HepG2 (cell line): Measurements from ENCODE around the gene ATP9A. TPM values are rescaled to one million over a fixed set of nuclear protein-coding genes. Genes with fewer than 3 reads are reported as not detected.
A peak's percentile ranks its signal among the peaks of the same experiment; 100 is the strongest.

Experiments
- ATAC-seq: fragments of 200-7000 bp; cut with Tn5 transposase; 3 replicates; pipeline ENCODE4 v1.9.1; 2020; ENCODE audit warnings: mild to moderate bottlenecking, moderate library complexity
- BruUV-seq: library from RNA; stranded (reverse); fragments of 400-500 nt; replicated peaks from 2 replicates; lab custom pipeline; 2021; lab: Mats Ljungman, UMichigan
- CTCF ChIA-PET: fragments of 300-600 bp; formaldehyde crosslinking; extraction: SDS; loops from one replicate; lab custom pipeline; 2021; ENCODE audit warnings: low total read pairs, inconsistent platforms, low intra/inter-chr PET ratio; lab: Yijun Ruan, JAX
- POLR2A ChIA-PET: fragments of 350-600 bp; sonication (Branson Sonifier 250); formaldehyde crosslinking; loops from one replicate; lab custom pipeline; 2020; ENCODE audit warnings: antibody characterized with exemption, inconsistent platforms; lab: Yijun Ruan, JAX
- DNase-seq: peaks from one replicate; pipeline ENCODE4 v3.0.0-alpha.2; 2015; ENCODE audit warnings: low spot score
- FAIRE-seq: peaks from 3 replicates; lab custom pipeline; 2011; peaks lifted over from hg19 to GRCh38; lab: Jason Lieb, UNC
- H2AFZ ChIP-seq: one replicate; pipeline ENCODE4 v1.6.1; 2011; ENCODE audit warnings: low read length, inconsistent platforms
- H3K27ac ChIP-seq: fragments of 300-600 bp; 3 replicates; pipeline ENCODE4 v1.8.0; 2011; ENCODE audit warnings: mixed run types, mild to moderate bottlenecking, mixed read lengths, low read length, inconsistent platforms; ENCODE audit not compliant: insufficient read depth; ENCODE audit errors: extremely low read length
- H3K27me3 ChIP-seq, 2 experiments: fragments of 200-600 bp in 1 of 2; 2 replicates in 1 of 2; 3 replicates in 1 of 2; pipeline versions ENCODE4 v1.6.0 to v1.8.0; 2011; ENCODE audit warnings: low read length in 2 of 2, mild to moderate bottlenecking in 2 of 2, moderate library complexity in 2 of 2, inconsistent platforms in 1 of 2; ENCODE audit not compliant: insufficient read depth in 2 of 2, control insufficient read depth in 1 of 2
- H3K36me3 ChIP-seq, 2 experiments: fragments of 200-600 bp in 1 of 2; replicated peaks in 1 of 2; 2 replicates in 1 of 2; 3 replicates in 1 of 2; pipeline versions ENCODE4 v1.5.1 to v1.8.0; 2011; ENCODE audit warnings: low read length in 2 of 2, inconsistent platforms in 1 of 2; ENCODE audit not compliant: insufficient read depth in 2 of 2, control insufficient read depth in 1 of 2
- H3K4me1 ChIP-seq: 2 replicates; pipeline ENCODE4 v1.5.1; 2012; ENCODE audit warnings: low read length, inconsistent platforms; ENCODE audit not compliant: insufficient read depth
- H3K4me2 ChIP-seq: 2 replicates; pipeline ENCODE4 v1.6.0; 2011; ENCODE audit warnings: low read depth, low read length, inconsistent platforms
- H3K4me3 ChIP-seq, 3 experiments: fragments of 200-600 bp in 1 of 3; sonication (generic), shearing (Covaris generic) in 1 of 3; replicated peaks in 1 of 3; 2 replicates each; pipeline ENCODE4 v1.5.1; 2011 to 2016; ENCODE audit warnings: low read length in 3 of 3, inconsistent platforms in 2 of 3, low read depth in 2 of 3, mild to moderate bottlenecking in 2 of 3, control low read depth in 1 of 3, mixed read lengths in 1 of 3; ENCODE audit not compliant: insufficient read depth in 1 of 3
- H3K79me2 ChIP-seq: one replicate; pipeline ENCODE4 v1.6.1; 2011; ENCODE audit warnings: low read length, inconsistent platforms; ENCODE audit not compliant: insufficient read depth
- H3K9ac ChIP-seq: 2 replicates; pipeline ENCODE4 v1.6.0; 2011; ENCODE audit warnings: mild to moderate bottlenecking, low read depth, low read length, inconsistent platforms; ENCODE audit not compliant: insufficient read depth
- H3K9me3 ChIP-seq: 2 replicates; pipeline ENCODE4 v1.5.1; 2012; ENCODE audit warnings: mild to moderate bottlenecking, low read length
- H4K20me1 ChIP-seq: 2 replicates; pipeline ENCODE4 v1.6.0; 2011; ENCODE audit warnings: inconsistent platforms, mild to moderate bottlenecking, low read length, moderate library complexity; ENCODE audit not compliant: insufficient read depth
- ATF4 ChIP-seq, 2 experiments: fragments of 450-650 bp in 1 of 2; sonication (generic) in 1 of 2; formaldehyde crosslinking; IDR thresholded peaks; 2 replicates each; pipeline versions ENCODE4 v1.5.0 to v1.8.0; 2020 to 2022; ENCODE audit warnings: mild to moderate bottlenecking in 1 of 2, missing genetic modification reagents in 1 of 2
- ATF7 ChIP-seq, 2 experiments: fragments of 450-650 bp in 1 of 2; sonication (generic) in 1 of 2; formaldehyde crosslinking in 1 of 2; IDR thresholded peaks; 2 replicates each; pipeline versions ENCODE4 v1.4.0 to v1.6.1; 2016 to 2020; ENCODE audit warnings: antibody characterized with exemption in 1 of 2, mild to moderate bottlenecking in 1 of 2, missing genetic modification reagents in 1 of 2
- TCF12 ChIP-seq, 2 experiments: fragments of 450-650 bp in 1 of 2; sonication (generic) in 1 of 2; formaldehyde crosslinking in 1 of 2; IDR thresholded peaks; 2 replicates each; pipeline versions ENCODE4 v1.6.1 to v1.8.0; 2017 to 2022; ENCODE audit warnings: antibody characterized with exemption in 1 of 2, mild to moderate bottlenecking in 1 of 2, missing genetic modification reagents in 1 of 2, moderate library complexity in 1 of 2
- ZNF292 ChIP-seq: sonication (generic); formaldehyde crosslinking; IDR thresholded peaks from 2 replicates; pipeline ENCODE4 v1.8.1; 2022; ENCODE audit warnings: mild to moderate bottlenecking, low read depth, missing genetic modification reagents, borderline replicate concordance
- ZNF556 ChIP-seq: sonication (generic); formaldehyde crosslinking; IDR thresholded peaks from 2 replicates; pipeline ENCODE4 v1.4.0; 2020; ENCODE audit warnings: mild to moderate bottlenecking, missing genetic modification reagents, borderline replicate concordance
- ZNF768 ChIP-seq: sonication (generic); formaldehyde crosslinking; IDR thresholded peaks from 2 replicates; pipeline ENCODE4 v1.4.0; 2020; ENCODE audit warnings: missing genetic modification reagents
- WGBS: methylation state at CpG from one replicate; pipeline ENCODE4 v1.1.6; 2017; ENCODE audit warnings: low lambda C conversion rate; 5-methylcytosine and 5-hydroxymethylcytosine counted together
- in situ Hi-C: cut with HindIII; loops from 2 replicates; pipeline ENCODE4 v1.10.0; 2017; ENCODE audit warnings: low pct_unique_long_range_greater_than_20kb; ENCODE audit not compliant: extremely low pct_ligation_motif_present
- intact Hi-C: fragments of 100-400 bp; cut with micrococcal nuclease; formaldehyde crosslinking; loops from one replicate; pipeline ENCODE4 v1.10.0; 2022; ENCODE audit not compliant: unreplicated experiment
- polyA plus RNA-seq, 8 experiments: library from polyadenylated mRNA; depleted of rRNA in 3 of 8; stranded (reverse) in 7 of 8; unstranded in 1 of 8; fragments of >200 nt; fragmentation: Illumina TruSeq in 4 of 8; extraction: Trizol in 4 of 8; gene quantifications; 2 replicates each; pipeline versions ENCODE4 v1.2.1 to v1.2.3, GENCODE V29; 2011 to 2016; ENCODE audit warnings: low read depth in 4 of 8, missing spikeins in 1 of 8, mixed read lengths in 1 of 8; ENCODE audit not compliant: insufficient read depth in 1 of 8
- total RNA-seq, 5 experiments: library from RNA; depleted of rRNA; stranded (reverse); fragments of >200 nt; fragmentation: Illumina TruSeq; extraction: Trizol; gene quantifications; 2 replicates each; pipeline ENCODE4 v1.2.3, GENCODE V29; 2016; ENCODE audit warnings: low read depth in 1 of 5

The ATP9A gene
- total and polyA plus RNA-seq, 2 of the 13 experiments (the other 11 are each of a cell fraction or from before 2014, with no cell fraction given): 11.8 to 18.5 TPM

DNA sequence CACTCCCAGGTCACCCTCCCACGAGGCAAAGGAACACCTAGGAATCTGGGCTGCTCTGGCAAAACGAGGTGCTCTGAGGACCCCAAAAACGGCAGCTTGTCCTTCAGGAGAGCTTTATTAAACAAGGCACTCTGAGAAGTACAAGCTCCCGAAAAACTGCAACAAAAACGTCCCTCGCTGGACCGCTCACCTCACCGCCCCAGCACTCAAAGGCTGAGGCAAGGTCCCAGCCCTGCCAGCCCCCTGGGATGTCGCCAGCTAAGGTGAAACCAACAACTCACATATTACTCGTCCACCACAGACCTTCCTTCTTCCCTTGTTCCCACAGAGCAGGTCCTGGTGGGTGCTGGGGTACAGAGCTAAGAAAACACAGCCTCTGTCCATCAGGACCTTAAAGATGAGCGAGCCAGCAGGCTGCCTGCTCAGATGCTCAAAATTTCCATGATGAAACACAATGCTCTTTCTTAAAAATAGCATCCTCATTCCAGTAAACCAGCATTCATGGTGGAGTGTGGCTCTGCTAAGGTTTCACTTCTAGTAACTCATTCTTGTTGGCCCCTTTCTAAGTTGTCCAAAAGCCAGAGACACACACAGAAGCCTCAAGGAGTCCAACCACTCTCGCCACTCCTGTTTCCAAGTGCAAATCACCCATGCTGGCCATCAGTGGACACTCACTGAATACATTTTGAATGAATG is 35.9 kb downstream of the ATP9A start:
- H3K4me2 ChIP-seq: no peak overlapping the region
- ChIA-PET CTCF (no interaction called here), POLR2A (interaction anchor here (0.7 kb wide), 1 partner anchor 18 kb away, joined by 3 read pairs; no protein-coding TSS in a partner anchor)
- FAIRE-seq: no peak
- intact Hi-C loops (no loop called here), in situ Hi-C loops (no loop called here)
- H3K9ac ChIP-seq: no peak overlapping the region
- H4K20me1 ChIP-seq: no peaks in the 10 kb centered on the region
- no peak for ATAC-seq
- no peak overlapping the region for H2AFZ ChIP-seq
- H3K27me3 ChIP-seq: no peaks in the 10 kb centered on the region
- peaks cover 60% of the 10 kb centered on the region for H3K4me1 ChIP-seq
- no peak overlapping the region for H3K4me3 ChIP-seq
- TF ChIP-seq ATF7 (IDR thresholded peaks at IDR 0.05) (no peak), ATF7 (CRISPR knock-in tag; IDR thresholded peaks at IDR 0.05) (0 out of 2 replicates have a peak, but pooled peaks have one; percentile 30), ZNF768 (CRISPR knock-in tag) (peak; percentile 16; the same call in 1 of the 2 replicates), ZNF292 (no peak)
- TF ChIP-seq, all 625 proteins: peak for 2
- Histone ChIP-seq H3K9me3 (no peaks in the 10 kb centered on the region), H3K79me2 (no peaks in the 10 kb centered on the region), H3K27ac (no peak overlapping the region), H3K36me3 (peaks cover 0 to 1% of the 10 kb centered on the region in 2 experiments; a peak in 1 of 5 replicates)
- DNase-seq: no peak
- BruUV-seq: no TSS peak
- WGBS: 94% methylated on average over 12 of the region's 12 CpGs

GRCh38 chr20:51731731-51732095 is 36.5 kb downstream of the ATP9A start:
- no peaks in the 10 kb centered on the region for H3K79me2 ChIP-seq
- in situ Hi-C loops (no loop called here), intact Hi-C loops (no loop called here)
- no peaks in the 10 kb centered on the region for H3K9me3 ChIP-seq
- peaks cover 60% of the 10 kb centered on the region for H3K4me1 ChIP-seq
- ATAC-seq: no peak
- no peak overlapping the region for H3K4me3 ChIP-seq
- no peak overlapping the region for H3K9ac ChIP-seq
- peaks cover 0 to 1% of the 10 kb centered on the region in 2 experiments; a peak in 1 of 5 replicates for H3K36me3 ChIP-seq
- no peak for DNase-seq
- no peaks in the 10 kb centered on the region for H4K20me1 ChIP-seq
- POLR2A ChIA-PET: interaction anchor here (0.7 kb wide), 1 partner anchor 18 kb away, joined by 3 read pairs; no protein-coding TSS in a partner anchor
- CTCF ChIA-PET: no interaction called here
- H3K4me2 ChIP-seq: no peak overlapping the region
- no peak overlapping the region for H2AFZ ChIP-seq
- H3K27me3 ChIP-seq: no peaks in the 10 kb centered on the region
- WGBS: 76% methylated on average over 7 of the region's 7 CpGs
- no peak for FAIRE-seq
- BruUV-seq: no TSS peak
- H3K27ac ChIP-seq: no peak overlapping the region
- TF ChIP-seq ZNF556 (CRISPR knock-in tag): no peak
- no peak for TF ChIP-seq ATF4 (CRISPR knock-in tag; IDR thresholded peaks at IDR 0.05)
- TF ChIP-seq TCF12 (IDR thresholded peaks at IDR 0.05): no peak
- TF ChIP-seq TCF12 (CRISPR knock-in tag; IDR thresholded peaks at IDR 0.05): no peak
